GM10248 (cell line): Measurements from ENCODE around the gene SASS6.
"Not testable (repeated sequence)": the region's sequence is repeated elsewhere in the genome, so short reads cannot be mapped to it uniquely, and the experiment has no call there.

ENCODE experiments used
- CTCF ChIA-PET: fragments of 300-600 bp; sonication (Branson Sonifier 250); formaldehyde crosslinking; extraction: SDS; loops from one replicate; lab custom pipeline; 2021; ENCODE audit warnings: antibody characterized with exemption; lab: Yijun Ruan, JAX
- POLR2A ChIA-PET: fragments of 350-650 bp; sonication (Branson Sonifier 250); formaldehyde crosslinking; extraction: SDS; loops from one replicate; lab custom pipeline; 2020; ENCODE audit warnings: antibody characterized with exemption; lab: Yijun Ruan, JAX
- DNase-seq: peaks from one replicate; pipeline ENCODE4 v3.0.0; 2012; ENCODE audit errors: extremely low spot score
- TF ChIP-seq, protein P1 (sequence below): IDR thresholded peaks from 2 replicates; pipeline ENCODE4 v1.5.1; 2012; ENCODE audit warnings: mild to moderate bottlenecking, low read depth; ENCODE audit errors: extremely low read depth, missing control alignments, control extremely low read depth

Gene SASS6

DNA sequence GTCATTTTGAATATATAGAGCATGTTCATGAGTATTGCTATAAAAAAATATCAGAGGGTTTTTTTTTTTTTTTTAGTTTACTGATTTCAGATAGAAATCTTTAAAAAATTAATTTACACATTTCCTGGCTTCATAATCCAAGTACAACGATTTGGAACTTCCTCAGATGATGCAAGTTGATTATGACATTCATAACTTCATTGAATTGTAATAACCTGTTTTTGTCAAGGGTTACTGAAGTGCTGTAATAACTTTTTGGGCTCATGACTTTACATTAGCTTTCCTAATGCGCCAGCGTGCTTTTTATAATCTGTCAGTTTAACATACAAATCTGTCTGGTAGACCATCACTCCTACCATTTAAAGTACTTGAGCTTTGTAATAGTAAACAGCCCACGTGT is 81.3 kb downstream of the SASS6 start:
- POLR2A ChIA-PET = interaction anchor here (0.7 to 1.3 kb wide), 3 partner anchors 13 to 290 kb away, joined by 3 to 8 read pairs (median 3); a partner anchor contains a TSS
- no peak for DNase-seq

DNA sequence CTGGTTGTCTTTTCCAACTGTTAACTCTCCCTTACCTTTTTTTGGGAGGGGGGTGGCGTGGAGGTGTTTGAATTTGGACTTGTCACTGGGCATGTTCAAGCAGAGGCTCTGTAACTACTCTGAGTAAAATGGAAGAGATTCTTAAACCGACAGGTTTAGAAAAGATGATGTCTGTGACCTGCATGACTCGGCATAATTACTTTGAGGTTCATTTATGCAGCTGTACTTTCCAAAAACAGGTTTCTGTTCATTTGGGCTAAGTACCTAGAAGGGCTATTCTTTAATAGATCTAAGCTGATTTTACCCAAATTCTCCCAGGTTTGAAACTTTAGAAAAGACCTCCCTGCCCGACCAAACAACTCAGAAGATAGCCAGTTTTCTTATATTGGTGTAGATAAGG is 82.6 kb downstream of the SASS6 start:
- ChIA-PET CTCF (interaction anchor here (1.0 to 2.0 kb wide), 3 partner anchors 11 to 32 kb away, joined by 3 to 4 read pairs (median 4); no protein-coding TSS in a partner anchor), POLR2A (no interaction called here)
- TF ChIP-seq, protein P1, sequence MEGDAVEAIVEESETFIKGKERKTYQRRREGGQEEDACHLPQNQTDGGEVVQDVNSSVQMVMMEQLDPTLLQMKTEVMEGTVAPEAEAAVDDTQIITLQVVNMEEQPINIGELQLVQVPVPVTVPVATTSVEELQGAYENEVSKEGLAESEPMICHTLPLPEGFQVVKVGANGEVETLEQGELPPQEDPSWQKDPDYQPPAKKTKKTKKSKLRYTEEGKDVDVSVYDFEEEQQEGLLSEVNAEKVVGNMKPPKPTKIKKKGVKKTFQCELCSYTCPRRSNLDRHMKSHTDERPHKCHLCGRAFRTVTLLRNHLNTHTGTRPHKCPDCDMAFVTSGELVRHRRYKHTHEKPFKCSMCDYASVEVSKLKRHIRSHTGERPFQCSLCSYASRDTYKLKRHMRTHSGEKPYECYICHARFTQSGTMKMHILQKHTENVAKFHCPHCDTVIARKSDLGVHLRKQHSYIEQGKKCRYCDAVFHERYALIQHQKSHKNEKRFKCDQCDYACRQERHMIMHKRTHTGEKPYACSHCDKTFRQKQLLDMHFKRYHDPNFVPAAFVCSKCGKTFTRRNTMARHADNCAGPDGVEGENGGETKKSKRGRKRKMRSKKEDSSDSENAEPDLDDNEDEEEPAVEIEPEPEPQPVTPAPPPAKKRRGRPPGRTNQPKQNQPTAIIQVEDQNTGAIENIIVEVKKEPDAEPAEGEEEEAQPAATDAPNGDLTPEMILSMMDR = no peak
- DNase-seq = no peak

More for the DNA sequence above, 81.3 kb downstream of the SASS6 start:
- TF ChIP-seq, protein P1 = no peak
- CTCF ChIA-PET = interaction anchor here (1.2 to 2.0 kb wide), 3 partner anchors 9 to 31 kb away, joined by 3 to 9 read pairs (median 4); no protein-coding TSS in a partner anchor

DNA sequence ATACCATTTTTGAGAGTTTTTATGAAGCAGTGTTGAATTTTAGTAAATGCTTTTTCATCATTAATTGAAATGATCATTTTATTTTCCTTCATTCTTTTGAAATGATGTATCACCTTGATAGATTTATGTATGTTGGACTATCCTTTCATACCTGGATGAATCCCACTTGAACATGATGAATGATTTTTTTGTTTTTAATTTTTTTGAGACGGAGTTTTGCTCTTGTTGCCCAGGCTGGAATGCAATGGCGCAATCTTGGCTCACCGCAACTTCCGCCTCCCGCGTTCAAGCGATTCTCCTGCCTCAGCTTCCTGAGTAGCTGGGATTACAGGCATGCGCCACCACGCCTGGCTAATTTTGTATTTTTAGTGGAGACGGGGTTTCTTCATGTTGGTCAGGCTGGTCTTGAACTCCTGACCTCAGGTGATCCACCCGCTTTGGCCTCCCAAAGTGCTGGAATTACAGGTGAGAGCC is 85.5 kb downstream of the SASS6 start:
- DNase-seq, POLR2A ChIA-PET, CTCF ChIA-PET: not testable (repeated sequence)

DNA sequence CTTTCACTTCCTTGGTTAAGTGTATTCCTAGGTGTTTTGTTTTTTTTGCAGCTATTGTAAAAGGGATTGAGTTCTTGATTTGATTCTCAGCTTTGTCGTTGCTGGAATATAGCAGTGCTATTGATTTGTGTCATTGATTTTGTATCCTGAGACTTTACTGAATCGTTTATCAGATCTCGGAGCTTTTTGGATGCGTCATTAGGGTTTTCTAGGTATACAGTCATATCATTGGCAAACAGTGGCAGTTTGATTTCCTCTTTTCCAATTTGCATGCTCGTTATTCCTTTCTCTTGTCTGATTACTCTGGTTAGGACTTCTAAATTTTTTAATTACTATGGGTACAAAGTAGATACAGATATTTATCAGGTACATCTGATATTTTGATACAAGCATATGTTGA is 87.5 kb downstream of the SASS6 start:
- TF ChIP-seq, protein P1 = no peak
- ChIA-PET CTCF (no interaction called here), POLR2A (no interaction called here)
- DNase-seq = no peak

DNA sequence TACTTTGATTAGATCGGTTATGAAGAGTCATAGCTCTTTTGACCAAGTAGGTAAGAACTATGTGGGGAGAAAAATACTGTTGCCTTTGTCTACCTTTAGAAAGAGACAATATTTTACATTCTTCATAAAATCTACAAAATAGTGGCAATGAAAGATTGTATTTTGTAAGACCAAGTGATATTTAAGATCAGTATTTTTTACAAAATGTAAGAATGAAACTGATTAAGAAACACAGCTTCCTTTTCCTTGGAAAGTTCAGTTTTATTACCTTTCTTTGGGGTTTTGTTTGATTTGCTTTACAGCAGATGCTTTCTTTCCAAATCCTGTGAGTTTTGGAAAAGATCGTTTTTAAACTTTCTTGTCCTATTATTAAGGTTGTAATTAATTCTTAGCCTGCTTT is 93.1 kb downstream of the SASS6 start:
- POLR2A ChIA-PET = no interaction called here
- TF ChIP-seq, protein P1 = no peak
- CTCF ChIA-PET = no interaction called here
- DNase-seq = no peak

DNA sequence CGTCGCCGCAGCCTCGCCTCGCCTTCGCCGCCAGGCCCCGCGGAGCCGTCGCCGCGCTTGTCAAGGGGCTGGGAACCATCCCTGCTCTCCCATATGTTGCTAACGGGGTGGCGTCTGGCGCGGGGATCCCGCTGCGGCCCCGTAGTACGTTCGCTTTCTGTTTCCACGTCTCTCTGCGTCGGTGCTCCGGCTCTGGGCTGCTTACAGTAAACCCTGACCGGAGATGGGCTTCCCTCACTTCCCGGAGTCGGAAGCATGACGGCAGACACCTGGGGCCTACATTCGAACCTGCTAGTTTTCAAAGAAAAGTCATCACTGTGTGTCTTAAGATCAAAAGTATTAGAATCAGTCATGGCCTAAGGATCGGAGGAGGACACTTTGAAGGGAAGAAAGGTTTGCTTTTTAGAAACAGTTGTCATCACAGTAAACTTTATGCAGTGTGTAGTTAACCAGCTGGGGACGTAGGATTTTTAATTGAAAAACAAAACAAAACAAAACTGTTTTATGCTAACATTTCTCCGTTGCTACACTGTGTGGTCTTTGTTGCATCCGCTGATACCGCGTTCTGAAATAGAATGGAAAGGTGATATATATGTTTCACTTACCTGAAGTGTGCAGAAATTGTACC is 94.0 kb downstream of the SASS6 start:
- CTCF ChIA-PET = no interaction called here
- DNase-seq = peak; percentile 66

More for the DNA sequence above, 94.0 kb downstream of the SASS6 start:
- POLR2A ChIA-PET = interaction anchor here (0.6 to 1.0 kb wide), 2 partner anchors 13 to 59 kb away, joined by 3 to 8 read pairs; no protein-coding TSS in a partner anchor
- TF ChIP-seq, protein P1 = no peak
